ENCODE results near the gene LRRC8A.

DNA sequence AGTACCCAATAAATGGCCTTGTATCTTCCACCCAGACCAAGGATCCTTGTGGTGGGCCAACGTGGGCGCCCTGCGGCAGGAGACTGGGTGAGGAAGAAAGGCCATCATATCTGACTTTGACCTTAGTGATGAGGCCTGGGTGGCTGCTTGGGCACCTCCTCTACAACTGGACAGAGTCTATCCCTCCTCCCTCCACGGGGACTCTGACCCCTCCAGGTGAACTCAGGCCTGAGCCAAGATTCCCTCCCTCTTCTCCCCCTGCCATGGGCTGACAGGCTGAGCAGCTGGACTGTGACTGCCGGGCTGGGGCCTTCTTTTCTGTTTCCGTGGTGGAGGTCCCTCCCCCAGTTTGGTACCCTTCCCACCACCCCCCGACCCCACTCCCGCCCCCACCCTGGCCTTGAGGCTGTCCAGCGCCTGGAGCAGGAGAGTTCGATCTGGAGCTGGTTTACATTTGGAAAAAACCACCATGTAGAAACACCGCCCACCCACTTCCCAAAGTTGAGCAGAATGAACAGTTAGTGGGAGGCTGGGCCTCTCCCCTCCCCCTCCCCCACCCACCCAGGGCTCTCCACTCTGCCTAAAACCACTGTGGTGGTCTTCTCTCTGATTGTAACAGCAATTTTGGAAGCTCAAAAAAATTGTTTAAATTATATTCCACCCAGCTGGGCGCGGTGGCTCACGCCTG is 37.6 kb downstream of the LRRC8A start:
- TF ChIP-seq CTCF (IDR thresholded peaks at IDR 0.05) (no peak), POLR2A (IDR thresholded peaks at IDR 0.05) (no peak), EP300 (IDR thresholded peaks at IDR 0.05) (no peak)

Measured in upper lobe of left lung (tissue), 4 donors.